ENCODE data around the gene SMYD3.
"Not testable (repeated sequence)": the region's sequence is repeated elsewhere in the genome, so short reads cannot be mapped to it uniquely, and the experiment has no call there.

SMYD3 gene

GRCh38 chr1:246404078-246404477 lies 103.0 kb downstream of the SMYD3 start:
- DNase-seq, result no peak

- no peak for DNase-seq
These were observed 108.8 kb downstream of the SMYD3 start for GRCh38 chr1:246398126-246398813.

GRCh38 chr1:246397046-246397445 lies 110.0 kb downstream of the SMYD3 start:
- no peak for DNase-seq

GRCh38 chr1:246396322-246396721 lies 110.8 kb downstream of the SMYD3 start:
- no peak for DNase-seq

GRCh38 chr1:246394121-246394520 lies 113.0 kb downstream of the SMYD3 start:
- no peak for DNase-seq

GRCh38 chr1:246390855-246391254 lies 116.2 kb downstream of the SMYD3 start:
- no peak for DNase-seq

- no peak for DNase-seq
These were observed 122.5 kb downstream of the SMYD3 start for GRCh38 chr1:246384616-246385015.

GRCh38 chr1:246383791-246384190 lies 123.3 kb downstream of the SMYD3 start:
- DNase-seq, result no peak

- DNase-seq, result no peak
These were observed 123.9 kb downstream of the SMYD3 start for GRCh38 chr1:246383239-246383589.

GRCh38 chr1:246382589-246383238 lies 124.4 kb downstream of the SMYD3 start:
- DNase-seq, result no peak

- DNase-seq, result no peak
These were observed 125.6 kb downstream of the SMYD3 start for GRCh38 chr1:246381452-246381851.

GRCh38 chr1:246377625-246378153 lies 129.4 kb downstream of the SMYD3 start:
- no peak for DNase-seq

GRCh38 chr1:246373828-246374569 lies 133.1 kb downstream of the SMYD3 start:
- DNase-seq, result no peak

- DNase-seq, result no peak
These were observed 134.5 kb downstream of the SMYD3 start for GRCh38 chr1:246372559-246372958.

GRCh38 chr1:246367041-246367440 lies 140.0 kb downstream of the SMYD3 start:
- no peak for DNase-seq

GRCh38 chr1:246365708-246366107 lies 141.4 kb downstream of the SMYD3 start:
- DNase-seq, result no peak

- DNase-seq, result peak in 1 of 2 experiments; percentile 1
These were observed 142.6 kb downstream of the SMYD3 start for GRCh38 chr1:246364415-246364941.

- DNase-seq, result not testable (repeated sequence)
These were observed 150.0 kb downstream of the SMYD3 start for GRCh38 chr1:246357014-246357598.

GRCh38 chr1:246355411-246356230 lies 151.5 kb downstream of the SMYD3 start:
- DNase-seq, result no peak

GRCh38 chr1:246351721-246352120 lies 155.4 kb downstream of the SMYD3 start:
- DNase-seq, result no peak

- no peak for DNase-seq
These were observed 156.3 kb downstream of the SMYD3 start for GRCh38 chr1:246350745-246351144.

- no peak for DNase-seq
These were observed 163.1 kb downstream of the SMYD3 start for GRCh38 chr1:246343937-246344336.

Measured in NCI-H187 (cell line).